GM12878 (cell line): ENCODE data around the gene DET1. TPM values are rescaled to one million over a fixed set of nuclear protein-coding genes. Genes with fewer than 3 reads are reported as not detected.

Source experiments
- ATAC-seq: fragments of 200-7000 bp; cut with Tn5 transposase; 3 replicates; pipeline ENCODE4 v1.9.1; 2020; ENCODE audit warnings: mild to moderate bottlenecking, moderate library complexity
- BruUV-seq: library from RNA; stranded (reverse); fragments of 400-500 nt; replicated peaks from 2 replicates; lab custom pipeline; 2021; lab: Mats Ljungman, UMichigan
- CTCF ChIA-PET: fragments of 300-600 bp; sonication (Branson Sonifier 250); formaldehyde crosslinking; extraction: SDS; loops from one replicate; lab custom pipeline; 2021; ENCODE audit warnings: inconsistent platforms; lab: Yijun Ruan, JAX
- POLR2A ChIA-PET: fragments of 350-600 bp; formaldehyde crosslinking; extraction: SDS; loops from one replicate; lab custom pipeline; 2021; ENCODE audit warnings: inconsistent platforms; lab: Charles Lee
- RAD21 ChIA-PET: fragments of 300-600 bp; sonication (Branson Sonifier 250); formaldehyde crosslinking; loops from one replicate; lab custom pipeline; 2023; ENCODE audit warnings: antibody characterized with exemption; ENCODE audit not compliant: unreplicated experiment; lab: Charles Lee
- SMC1A ChIA-PET: fragments of 300-600 bp; sonication (Branson Sonifier 250); formaldehyde crosslinking; loops from one replicate; lab custom pipeline; 2023; ENCODE audit not compliant: unreplicated experiment, uncharacterized antibody; lab: Charles Lee
- DNase-seq: peaks from one replicate; pipeline ENCODE4 v3.0.0-alpha.2; 2011; ENCODE audit warnings: low read depth, low spot score
- FAIRE-seq: peaks from 3 replicates; lab custom pipeline; 2011; peaks lifted over from hg19 to GRCh38; lab: Jason Lieb, UNC
- H2AFZ ChIP-seq: 2 replicates; pipeline ENCODE4 v1.6.0; 2011; ENCODE audit warnings: low read depth, low read length, control low read depth; ENCODE audit not compliant: control insufficient read depth
- H3K27ac ChIP-seq: 2 replicates; pipeline ENCODE4 v1.5.1; 2011; ENCODE audit warnings: control low read depth; ENCODE audit not compliant: control insufficient read depth, insufficient read depth
- H3K27me3 ChIP-seq, 2 experiments: replicated peaks in 1 of 2; 2 replicates each; pipeline versions ENCODE4 v1.6.0 to v1.6.1; 2011; ENCODE audit warnings: low read length in 1 of 2; ENCODE audit not compliant: control insufficient read depth in 2 of 2, insufficient read depth in 2 of 2
- H3K36me3 ChIP-seq, 2 experiments: 2 replicates each; pipeline ENCODE4 v1.5.1; 2011; ENCODE audit warnings: low read length in 1 of 2; ENCODE audit not compliant: control insufficient read depth in 2 of 2, insufficient read depth in 2 of 2
- H3K4me1 ChIP-seq: 2 replicates; pipeline ENCODE4 v1.6.1; 2011; ENCODE audit warnings: mild to moderate bottlenecking, low read length, moderate library complexity, mixed read lengths; ENCODE audit not compliant: control insufficient read depth, insufficient read depth
- H3K4me2 ChIP-seq: 2 replicates; pipeline ENCODE4 v1.6.0; 2011; ENCODE audit warnings: control low read depth; ENCODE audit not compliant: control insufficient read depth, insufficient read depth
- H3K4me3 ChIP-seq: fragments of 200-600 bp; sonication (generic); 2 replicates; pipeline ENCODE4 v1.5.1; 2016
- H3K79me2 ChIP-seq: 2 replicates; pipeline ENCODE4 v1.6.0; 2011; ENCODE audit warnings: low read length; ENCODE audit not compliant: control insufficient read depth, insufficient read depth
- H3K9ac ChIP-seq: 2 replicates; pipeline ENCODE4 v1.8.0; 2011; ENCODE audit warnings: low read length, control low read depth, mixed read lengths; ENCODE audit not compliant: control insufficient read depth, insufficient read depth
- H3K9me3 ChIP-seq: replicated peaks from 3 replicates; pipeline ENCODE4 v1.5.1; 2011; ENCODE audit warnings: mild to moderate bottlenecking, low read length; ENCODE audit not compliant: control insufficient read depth, insufficient read depth
- H4K20me1 ChIP-seq: 2 replicates; pipeline ENCODE4 v1.6.0; 2011; ENCODE audit not compliant: control insufficient read depth, insufficient read depth
- BRCA1 ChIP-seq: IDR thresholded peaks from 2 replicates; pipeline ENCODE4 v1.6.1; 2011; ENCODE audit warnings: low read depth, low read length, improper control_type of control experiment
- CUX1 ChIP-seq: IDR thresholded peaks from 2 replicates; pipeline ENCODE4 v1.6.1; 2012; ENCODE audit warnings: improper control_type of control experiment, low read depth, low read length; ENCODE audit not compliant: insufficient replicate concordance
- ETV6 ChIP-seq, 2 experiments: fragments of 450-650 bp in 1 of 2; IDR thresholded peaks in 1 of 2; conservative IDR thresholded peaks in 1 of 2; 2 replicates each; pipeline ENCODE4 v1.6.1; 2014; ENCODE audit warnings: antibody characterized with exemption in 1 of 2, borderline replicate concordance in 1 of 2, low read depth in 1 of 2, mild to moderate bottlenecking in 1 of 2, moderate library complexity in 1 of 2
- IKZF1 ChIP-seq: fragments of 450-650 bp; conservative IDR thresholded peaks from 2 replicates; pipeline ENCODE4 v1.6.1; 2017; ENCODE audit warnings: antibody characterized with exemption, mild to moderate bottlenecking
- MYC ChIP-seq: IDR thresholded peaks from 2 replicates; pipeline ENCODE4 v1.6.1; 2011; ENCODE audit warnings: mild to moderate bottlenecking, low read length, moderate library complexity, inconsistent platforms; ENCODE audit not compliant: insufficient read depth, insufficient replicate concordance, insufficient read length, severe bottlenecking
- NFYB ChIP-seq: IDR thresholded peaks from 2 replicates; pipeline ENCODE4 v1.6.1; 2011; ENCODE audit warnings: low read depth, mild to moderate bottlenecking, low read length, improper control_type of control experiment, moderate library complexity; ENCODE audit not compliant: insufficient read depth
- NR2C2 ChIP-seq: IDR thresholded peaks from 2 replicates; pipeline ENCODE4 v1.6.1; 2011; ENCODE audit warnings: borderline replicate concordance, low read depth; ENCODE audit not compliant: control insufficient read depth, insufficient read length
- RCOR1 ChIP-seq: conservative IDR thresholded peaks from 2 replicates; pipeline ENCODE4 v1.6.1; 2012; ENCODE audit warnings: low read depth, low read length, improper control_type of control experiment
- TBL1XR1 ChIP-seq: IDR thresholded peaks from 2 replicates; pipeline ENCODE4 v1.6.1; 2012; ENCODE audit warnings: low read depth, low read length, improper control_type of control experiment
- WGBS: methylation state at CpG from one replicate; pipeline ENCODE4 v1.1.6; 2016; ENCODE audit warnings: low lambda C conversion rate; ENCODE audit not compliant: insufficient replicate concordance, insufficient coverage; ENCODE audit errors: missing lambda C conversion rate; 5-methylcytosine and 5-hydroxymethylcytosine counted together
- in situ Hi-C: fragments of 300-500 bp; cut with MboI; formaldehyde crosslinking; loops from 9 replicates; pipeline ENCODE4 v1.14.3; 2018; ENCODE audit warnings: mixed read lengths
- intact Hi-C: fragments of 100-400 bp; cut with micrococcal nuclease; formaldehyde crosslinking; loops from one replicate; pipeline ENCODE4 v1.14.2; 2022; ENCODE audit not compliant: unreplicated experiment
- polyA plus RNA-seq, 11 experiments: library from polyadenylated mRNA; depleted of rRNA in 4 of 11; unstranded in 6 of 11; stranded (reverse) in 5 of 11; fragments of >200 nt; fragmentation: Nextera tagmentation in 4 of 11; fragmentation: Illumina TruSeq in 1 of 11; extraction: Ambion mirVana in 4 of 11; extraction: Trizol in 1 of 11; gene quantifications; 1 replicate in 1 of 11; 2 replicates in 10 of 11; pipeline versions ENCODE4 v1.2.1 to v1.2.3, GENCODE V29; 2011 to 2016; ENCODE audit warnings: inconsistent platforms in 2 of 11, missing spikeins in 2 of 11, low read depth in 1 of 11
- total RNA-seq, 4 experiments: library from RNA; depleted of rRNA in 3 of 4; stranded (reverse); fragments of >200 nt in 3 of 4; fragmentation: Illumina TruSeq in 1 of 4; extraction: Trizol in 1 of 4; gene quantifications; 2 replicates each; pipeline versions ENCODE4 v1.2.1 to v1.2.3, GENCODE V29; 2013 to 2021

The DET1 gene
- total and polyA plus RNA-seq, 10 of the 15 experiments (the other 5 are each of a cell fraction or from before 2014, with no cell fraction given): 0.16 to 2.7 (median 1.4) TPM

GRCh38 chr15:88506628-88507027, 39.9 kb downstream of the DET1 start (continued):
- no peak for TF ChIP-seq NFYB
- no peak for TF ChIP-seq RCOR1
- no peak for TF ChIP-seq IKZF1

GRCh38 chr15:88505721-88506120, 40.8 kb downstream of the DET1 start:
- Histone ChIP-seq H3K9ac (no peak overlapping the region), H3K36me3 (no peaks in the 10 kb centered on the region), H3K27me3 (no peaks in the 10 kb centered on the region), H3K9me3 (no peaks in the 10 kb centered on the region), H3K79me2 (no peaks in the 10 kb centered on the region), H4K20me1 (no peaks in the 10 kb centered on the region), H3K4me1 (peaks cover 12% of the 10 kb centered on the region), H3K4me2 (no peak overlapping the region), H3K27ac (no peak overlapping the region), H2AFZ (no peak overlapping the region), H3K4me3 (no peak overlapping the region)
- ChIA-PET SMC1A (no interaction called here), POLR2A (no interaction called here), CTCF (interaction anchor here (1.5 kb wide), 1 partner anchor 329 kb away, joined by 4 read pairs; no protein-coding TSS in a partner anchor), RAD21 (no interaction called here)
- TF ChIP-seq NR2C2 (no peak), ETV6 (conservative IDR thresholded peaks at IDR 0.05 in 1 of 2, IDR thresholded peaks at IDR 0.05 in 1 of 2; ENCODE audit: borderline replicate concordance in 1 of 2, low read depth in 1 of 2) (no peak), BRCA1 (no peak)
- intact Hi-C loops (no loop called here), in situ Hi-C loops (no loop called here)
- FAIRE-seq (no peak), DNase-seq (no peak), ATAC-seq (no peak)
- BruUV-seq: no TSS peak
- 100% methylated on average over 2 of the region's 2 CpGs for WGBS

GRCh38 chr15:88504445-88504844, 42.0 kb downstream of the DET1 start:
- ChIA-PET POLR2A (no interaction called here), RAD21 (no interaction called here), SMC1A (no interaction called here), CTCF (no interaction called here)
- Histone ChIP-seq H3K79me2 (no peaks in the 10 kb centered on the region), H3K9ac (no peak overlapping the region), H2AFZ (no peak overlapping the region), H3K4me1 (peaks cover 8% of the 10 kb centered on the region), H4K20me1 (no peaks in the 10 kb centered on the region), H3K9me3 (no peaks in the 10 kb centered on the region), H3K36me3 (no peaks in the 10 kb centered on the region), H3K27me3 (no peaks in the 10 kb centered on the region), H3K27ac (no peak overlapping the region), H3K4me3 (no peak overlapping the region), H3K4me2 (no peak overlapping the region)
- DNase-seq (no peak), ATAC-seq (no peak), FAIRE-seq (no peak)
- in situ Hi-C loops (no loop called here), intact Hi-C loops (no loop called here)
- BruUV-seq: no TSS peak
- 87% methylated on average over 1 of the region's 1 CpG for WGBS
- TF ChIP-seq TBL1XR1 (no peak), CUX1 (no peak), MYC (no peak)
